Kidney (tissue), 14 donors: ENCODE data around the gene FADS2. TPM values are rescaled to one million over a fixed set of nuclear protein-coding genes. Genes with fewer than 3 reads are reported as not detected.
A peak's percentile ranks its signal among the peaks of the same experiment; 100 is the strongest.

Experiments
- DNase-seq, 5 donors: peaks; one replicate each; pipeline ENCODE4 v3.0.0-alpha.2; 2013 to 2020
- FAIRE-seq: peaks from 2 replicates; lab custom pipeline; 2012; peaks lifted over from hg19 to GRCh38; lab: Jason Lieb, UNC
- H3K27ac ChIP-seq, 2 donors: one replicate each; pipeline ENCODE4 v1.7.0; 2013; ENCODE audit warnings: low read depth in 2 of 2, low read length in 2 of 2, inconsistent platforms in 1 of 2
- H3K27me3 ChIP-seq: one replicate; pipeline ENCODE4 v1.7.1; 2013; ENCODE audit warnings: low read length, inconsistent platforms; ENCODE audit not compliant: control insufficient read depth, insufficient read depth
- H3K36me3 ChIP-seq, 3 donors: one replicate each; pipeline versions ENCODE4 v1.7.0 to v1.7.1; 2013; ENCODE audit warnings: low read length in 3 of 3, control low read depth in 1 of 3, inconsistent platforms in 1 of 3; ENCODE audit not compliant: insufficient read depth in 3 of 3, control insufficient read depth in 2 of 3
- H3K4me1 ChIP-seq, 3 donors: one replicate each; pipeline versions ENCODE4 v1.7.0 to v1.7.1; 2013; ENCODE audit warnings: low read length in 3 of 3, inconsistent platforms in 1 of 3, low read depth in 1 of 3; ENCODE audit not compliant: control insufficient read depth in 2 of 3, insufficient read depth in 2 of 3
- H3K4me3 ChIP-seq, 3 donors: one replicate each; pipeline versions ENCODE4 v1.7.0 to v1.8.1; 2013; ENCODE audit warnings: low read length in 3 of 3, control low read depth in 1 of 3, inconsistent platforms in 1 of 3
- H3K9ac ChIP-seq, 3 donors: one replicate each; pipeline versions ENCODE4 v1.7.0 to v1.7.1; 2013; ENCODE audit warnings: low read length in 3 of 3, control low read depth in 1 of 3, inconsistent platforms in 1 of 3
- H3K9me3 ChIP-seq, 3 donors: one replicate each; pipeline versions ENCODE4 v1.7.0 to v1.7.1; 2013; ENCODE audit warnings: low read length in 3 of 3, control low read depth in 1 of 3, inconsistent platforms in 1 of 3; ENCODE audit not compliant: control insufficient read depth in 2 of 3, insufficient read depth in 1 of 3
- intact Hi-C: fragments of 100-400 bp; cut with DNase I; formaldehyde crosslinking; loops from one replicate; pipeline ENCODE4 v1.11.1; 2022
- polyA plus RNA-seq: library from polyadenylated mRNA; stranded (reverse); fragments of 350-450 nt; fragmentation: Illumina TruSeq; extraction: RNeasy Lipid Tissue Mini Kit (QIAGEN cat#74804); gene quantifications from one replicate; pipeline ENCODE4 v1.2.3, GENCODE V29; 2014; ENCODE audit warnings: low read depth, low replicate concordance; ENCODE audit not compliant: insufficient read depth
- total RNA-seq: library from RNA; stranded (reverse); fragmentation: NEBNext Ultra II Directional; extraction: Animal tissue kit (Norgen Biotek cat#: 25700); gene quantifications from one replicate; pipeline ENCODE4 v1.2.1, GENCODE V29; 2021
- TF ChIP-seq, protein P1 (sequence below): IDR thresholded peaks from 3 replicates; pipeline ENCODE4 v1.5.1; 2012; ENCODE audit warnings: mild to moderate bottlenecking, moderate library complexity, borderline replicate concordance; ENCODE audit not compliant: insufficient read depth; ENCODE audit errors: extremely low read depth
- donor health status: control.
- donor health status: control.
- donor health status: control.
- donor health status: control.
- donor health status: control.
- donor health status: DM: yes; HTN: yes; CAD: no.
- donor health status: Normal renal cell carcinoma (clear cell type).

FADS2 gene
- total and polyA plus RNA-seq, 2 donors from 2014 or later, result 9.8 to 49.2 TPM

DNA sequence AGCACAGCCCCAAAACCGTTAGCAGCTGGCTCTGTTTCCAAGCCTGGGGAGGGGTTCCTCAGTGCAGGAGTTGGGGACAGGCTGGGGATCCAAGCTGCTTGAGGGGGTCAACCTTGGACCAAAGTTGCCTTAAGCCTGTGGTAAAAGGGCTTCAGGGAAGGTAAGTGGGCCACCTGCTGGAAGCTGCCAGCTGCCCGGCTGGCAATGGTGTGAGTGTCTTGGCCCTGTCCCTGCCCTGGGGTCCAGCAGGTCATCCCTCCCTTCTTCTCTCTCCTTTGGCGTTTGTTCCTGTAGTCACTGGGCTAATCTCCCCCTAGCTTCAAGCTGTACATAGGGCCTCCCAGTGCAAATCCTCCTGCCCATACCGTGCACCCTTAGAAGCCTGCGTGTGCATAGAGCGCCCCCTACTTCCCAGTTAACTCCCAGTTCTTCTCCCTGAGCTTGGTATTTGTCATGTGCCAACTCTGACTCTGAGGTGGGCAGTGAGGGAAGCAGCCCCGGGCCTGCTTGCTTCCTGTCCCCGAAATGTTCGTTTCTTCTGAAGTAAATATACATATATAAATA is 40.1 kb upstream of the FADS2 start:
- DNase-seq, result peak; percentile 44 to 79 (median 64)
- no peak overlapping the region for H3K9ac ChIP-seq
- intact Hi-C loops, result no loop called here
- H3K4me3 ChIP-seq, result no peak overlapping the region
- H3K4me1 ChIP-seq, result peaks cover under 1 to 5% (median 3%) of the 10 kb centered on the region in 3 donors
- TF ChIP-seq, protein P1, sequence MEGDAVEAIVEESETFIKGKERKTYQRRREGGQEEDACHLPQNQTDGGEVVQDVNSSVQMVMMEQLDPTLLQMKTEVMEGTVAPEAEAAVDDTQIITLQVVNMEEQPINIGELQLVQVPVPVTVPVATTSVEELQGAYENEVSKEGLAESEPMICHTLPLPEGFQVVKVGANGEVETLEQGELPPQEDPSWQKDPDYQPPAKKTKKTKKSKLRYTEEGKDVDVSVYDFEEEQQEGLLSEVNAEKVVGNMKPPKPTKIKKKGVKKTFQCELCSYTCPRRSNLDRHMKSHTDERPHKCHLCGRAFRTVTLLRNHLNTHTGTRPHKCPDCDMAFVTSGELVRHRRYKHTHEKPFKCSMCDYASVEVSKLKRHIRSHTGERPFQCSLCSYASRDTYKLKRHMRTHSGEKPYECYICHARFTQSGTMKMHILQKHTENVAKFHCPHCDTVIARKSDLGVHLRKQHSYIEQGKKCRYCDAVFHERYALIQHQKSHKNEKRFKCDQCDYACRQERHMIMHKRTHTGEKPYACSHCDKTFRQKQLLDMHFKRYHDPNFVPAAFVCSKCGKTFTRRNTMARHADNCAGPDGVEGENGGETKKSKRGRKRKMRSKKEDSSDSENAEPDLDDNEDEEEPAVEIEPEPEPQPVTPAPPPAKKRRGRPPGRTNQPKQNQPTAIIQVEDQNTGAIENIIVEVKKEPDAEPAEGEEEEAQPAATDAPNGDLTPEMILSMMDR, result peak; percentile 31
- no peaks in the 10 kb centered on the region for H3K27me3 ChIP-seq
- H3K36me3 ChIP-seq, result peaks cover 10 to 40% (median 20%) of the 10 kb centered on the region in 3 donors
- no peak for FAIRE-seq
- no peaks in the 10 kb centered on the region for H3K9me3 ChIP-seq
- H3K27ac ChIP-seq, result no peak overlapping the region

DNA sequence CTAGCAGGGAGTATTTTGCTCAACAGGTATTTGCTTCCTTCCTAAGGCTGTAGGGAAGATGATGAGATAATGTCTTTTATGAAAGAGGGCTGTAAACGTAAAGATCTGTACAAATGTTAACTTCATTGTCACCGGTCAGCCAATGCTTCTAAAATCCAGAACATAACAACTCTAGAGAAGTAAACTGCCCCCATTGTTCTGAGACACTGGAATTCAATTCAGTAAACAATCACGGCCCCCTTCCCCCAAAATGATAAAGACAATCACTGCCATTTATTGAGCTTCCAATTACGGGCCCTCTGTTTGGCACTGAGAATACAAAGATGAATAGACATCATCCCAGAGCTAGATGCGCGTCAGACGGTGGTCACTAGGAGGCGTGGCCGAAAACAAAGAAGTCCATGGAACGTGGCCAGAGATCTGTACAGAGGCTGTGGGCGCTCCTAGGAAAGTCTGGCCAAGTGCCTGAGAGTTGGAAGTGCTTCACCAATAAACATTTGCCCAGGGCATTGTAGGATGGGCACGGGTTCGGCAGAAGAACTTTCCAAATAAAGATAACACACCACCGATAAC is 36.3 kb upstream of the FADS2 start:
- H3K4me1 ChIP-seq, result peaks cover 3 to 13% (median 5%) of the 10 kb centered on the region in 3 donors
- no peaks in the 10 kb centered on the region for H3K9me3 ChIP-seq
- H3K27ac ChIP-seq, result peak overlapping the region; percentile 96 to 99
- peak overlapping the region; percentile 88 to 97 (median 94) for H3K9ac ChIP-seq
- peak overlapping the region; percentile 96 to 99 (median 98) for H3K4me3 ChIP-seq
- intact Hi-C loops, result no loop called here
- TF ChIP-seq, protein P1, result no peak
- FAIRE-seq (no peak), DNase-seq (peak; percentile 76 to 95 (median 87))
- no peaks in the 10 kb centered on the region for H3K27me3 ChIP-seq
- peaks cover 10 to 27% (median 18%) of the 10 kb centered on the region in 3 donors for H3K36me3 ChIP-seq

DNA sequence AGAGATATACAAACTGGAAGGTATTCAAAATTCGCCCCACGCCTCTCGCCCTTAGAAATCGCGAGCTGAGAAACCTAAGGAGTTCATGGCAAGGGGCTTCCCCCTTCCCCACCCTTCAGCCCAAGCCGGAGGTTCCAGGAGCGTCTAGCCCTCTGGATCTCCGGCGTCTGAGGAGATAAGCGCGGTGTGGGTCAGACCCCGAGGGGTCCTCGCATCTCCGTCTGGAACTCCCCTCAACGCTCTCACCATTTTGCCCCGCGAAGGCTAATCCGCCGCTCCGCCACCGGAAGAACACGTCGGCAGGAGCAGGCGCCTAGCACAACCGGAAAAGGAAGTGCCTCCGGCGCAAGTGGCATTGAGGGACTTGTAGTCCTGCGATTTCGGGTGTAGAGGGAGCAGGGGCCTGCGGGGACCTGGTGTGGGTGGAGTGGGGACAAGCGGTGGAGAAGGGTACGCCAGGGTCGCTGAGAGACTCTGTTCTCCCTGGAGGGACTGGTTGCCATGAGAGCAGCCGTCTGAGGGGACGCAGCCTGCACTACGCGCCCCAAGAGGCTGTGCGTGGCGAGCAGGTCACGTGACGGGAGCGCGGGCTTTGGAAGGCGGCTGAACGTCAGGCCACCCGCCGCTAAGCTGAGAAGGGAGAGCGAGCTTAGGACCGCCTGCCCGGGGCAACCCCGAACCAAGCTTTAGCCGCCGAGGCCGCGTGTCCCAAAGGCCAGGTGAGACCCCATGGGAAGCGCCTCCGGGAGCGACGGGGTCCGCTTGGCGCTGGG is 35.6 kb upstream of the FADS2 start, which contains the start of the genes FEN1 and TMEM258:
FEN1 (plus strand) TSS at position 602 of the 773 bp plus-strand sequence. CDS start 2,451 bp downstream, outside the sequence.
TMEM258 (minus strand) TSS at position 290 of the 773 bp plus-strand sequence; CDS start at position 249, 41 bp downstream.
- intact Hi-C loops, result no loop called here
- no peaks in the 10 kb centered on the region for H3K9me3 ChIP-seq
- peaks cover 10 to 20% (median 14%) of the 10 kb centered on the region in 3 donors for H3K36me3 ChIP-seq
- no peaks in the 10 kb centered on the region for H3K27me3 ChIP-seq
- TF ChIP-seq, protein P1, result peak; percentile 8
- H3K4me1 ChIP-seq, result peaks cover 3 to 13% (median 8%) of the 10 kb centered on the region in 3 donors
- peak within 1 kb of the TSS; percentile 96 to 99 (median 98) for H3K4me3 ChIP-seq
- FAIRE-seq, result no peak
- H3K9ac ChIP-seq, result peak within 1 kb of the TSS; percentile 88 to 97 (median 94)
- peak; percentile 92 to 98 (median 97) for DNase-seq
- peak within 1 kb of the TSS; percentile 96 to 99 for H3K27ac ChIP-seq
